VCaP (cell line): ENCODE results near the gene CRBN.

ENCODE experiments used
- H3K27ac ChIP-seq: fragments of 450-650 bp; 2 replicates; pipeline ENCODE4 v1.5.1; 2017
- TF ChIP-seq, protein P1 (sequence below): fragments of 450-650 bp; conservative IDR thresholded peaks from 2 replicates; pipeline ENCODE4 v1.5.1; 2017; ENCODE audit warnings: mild to moderate bottlenecking, moderate library complexity

Gene CRBN

GRCh38 chr3:3189961-3190360 is 10.5 kb upstream of the CRBN start:
- TF ChIP-seq, protein P1, sequence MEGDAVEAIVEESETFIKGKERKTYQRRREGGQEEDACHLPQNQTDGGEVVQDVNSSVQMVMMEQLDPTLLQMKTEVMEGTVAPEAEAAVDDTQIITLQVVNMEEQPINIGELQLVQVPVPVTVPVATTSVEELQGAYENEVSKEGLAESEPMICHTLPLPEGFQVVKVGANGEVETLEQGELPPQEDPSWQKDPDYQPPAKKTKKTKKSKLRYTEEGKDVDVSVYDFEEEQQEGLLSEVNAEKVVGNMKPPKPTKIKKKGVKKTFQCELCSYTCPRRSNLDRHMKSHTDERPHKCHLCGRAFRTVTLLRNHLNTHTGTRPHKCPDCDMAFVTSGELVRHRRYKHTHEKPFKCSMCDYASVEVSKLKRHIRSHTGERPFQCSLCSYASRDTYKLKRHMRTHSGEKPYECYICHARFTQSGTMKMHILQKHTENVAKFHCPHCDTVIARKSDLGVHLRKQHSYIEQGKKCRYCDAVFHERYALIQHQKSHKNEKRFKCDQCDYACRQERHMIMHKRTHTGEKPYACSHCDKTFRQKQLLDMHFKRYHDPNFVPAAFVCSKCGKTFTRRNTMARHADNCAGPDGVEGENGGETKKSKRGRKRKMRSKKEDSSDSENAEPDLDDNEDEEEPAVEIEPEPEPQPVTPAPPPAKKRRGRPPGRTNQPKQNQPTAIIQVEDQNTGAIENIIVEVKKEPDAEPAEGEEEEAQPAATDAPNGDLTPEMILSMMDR: no peak
- no peak overlapping the region for H3K27ac ChIP-seq

DNA sequence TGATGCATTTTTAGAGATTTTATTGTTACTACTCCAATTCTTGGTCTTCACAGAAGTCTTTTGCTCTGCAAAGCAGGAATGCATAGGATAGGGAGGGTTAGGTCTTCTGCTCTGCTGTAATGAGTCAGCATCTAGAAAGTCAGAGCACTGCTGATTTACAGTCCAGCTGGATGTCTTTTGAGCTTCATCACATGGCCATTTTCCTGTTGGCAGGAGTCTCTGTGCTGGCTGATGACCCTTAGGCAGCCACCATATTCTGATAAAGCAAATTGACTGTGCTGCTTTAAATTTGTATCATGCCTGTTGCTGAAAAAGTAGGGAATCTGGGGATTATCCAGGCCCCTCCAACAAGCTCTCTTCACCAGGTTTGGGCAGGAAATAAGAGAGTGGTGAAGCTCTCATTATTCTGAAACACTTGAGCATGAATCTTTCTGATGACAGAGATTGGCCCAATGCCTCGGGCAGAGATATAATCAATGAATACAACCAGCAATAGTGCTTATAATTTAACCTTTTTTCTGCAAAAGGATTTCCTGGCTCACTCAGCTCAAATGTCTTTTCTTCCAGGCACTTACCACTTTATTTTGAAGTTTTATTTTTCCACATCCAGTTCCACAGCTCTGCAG is 9.7 kb upstream of the CRBN start:
- TF ChIP-seq, protein P1: no peak
- H3K27ac ChIP-seq: no peak overlapping the region

DNA sequence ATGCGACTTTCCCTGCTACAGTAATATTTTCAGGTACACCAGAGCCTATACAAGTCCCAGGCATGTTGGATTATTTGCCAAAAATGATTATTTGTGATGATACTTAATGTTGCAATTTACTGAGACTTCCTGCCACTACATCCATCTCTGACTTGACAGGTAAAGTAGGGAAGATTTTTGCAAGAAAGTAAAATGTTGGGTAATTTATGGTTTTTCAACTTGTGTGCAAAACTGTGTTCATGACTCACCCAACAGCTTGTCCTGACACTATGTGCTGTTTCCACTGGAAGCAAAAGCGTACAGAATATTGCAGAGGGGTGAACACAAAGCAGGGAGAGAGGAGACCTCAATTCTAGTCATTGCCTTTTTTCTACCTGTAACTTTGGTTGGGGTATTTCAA is 5.4 kb upstream of the CRBN start:
- TF ChIP-seq, protein P1: no peak
- no peak overlapping the region for H3K27ac ChIP-seq

DNA sequence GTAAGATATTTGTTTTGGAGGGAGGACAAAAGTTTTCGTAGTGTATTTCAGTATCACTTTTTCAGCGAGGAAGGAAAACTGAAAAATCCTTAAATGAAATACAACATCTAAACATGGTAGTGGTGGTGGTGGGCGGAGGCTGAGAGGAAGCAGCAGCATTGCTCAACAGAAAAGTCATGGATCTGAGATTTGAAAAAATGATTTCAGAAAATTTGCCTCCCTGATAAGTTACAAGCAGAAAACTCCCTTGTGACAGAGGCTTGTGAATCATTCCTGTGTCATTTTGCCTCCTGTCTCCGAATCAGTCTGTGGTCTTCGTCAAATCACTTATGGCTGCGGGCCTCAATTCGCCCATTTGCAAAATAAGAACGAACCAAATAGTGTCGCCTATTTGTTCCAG is 965 bp upstream of the CRBN start:
- TF ChIP-seq, protein P1: no peak
- no peak overlapping the region; the same call in 1 of the 2 replicates for H3K27ac ChIP-seq

DNA sequence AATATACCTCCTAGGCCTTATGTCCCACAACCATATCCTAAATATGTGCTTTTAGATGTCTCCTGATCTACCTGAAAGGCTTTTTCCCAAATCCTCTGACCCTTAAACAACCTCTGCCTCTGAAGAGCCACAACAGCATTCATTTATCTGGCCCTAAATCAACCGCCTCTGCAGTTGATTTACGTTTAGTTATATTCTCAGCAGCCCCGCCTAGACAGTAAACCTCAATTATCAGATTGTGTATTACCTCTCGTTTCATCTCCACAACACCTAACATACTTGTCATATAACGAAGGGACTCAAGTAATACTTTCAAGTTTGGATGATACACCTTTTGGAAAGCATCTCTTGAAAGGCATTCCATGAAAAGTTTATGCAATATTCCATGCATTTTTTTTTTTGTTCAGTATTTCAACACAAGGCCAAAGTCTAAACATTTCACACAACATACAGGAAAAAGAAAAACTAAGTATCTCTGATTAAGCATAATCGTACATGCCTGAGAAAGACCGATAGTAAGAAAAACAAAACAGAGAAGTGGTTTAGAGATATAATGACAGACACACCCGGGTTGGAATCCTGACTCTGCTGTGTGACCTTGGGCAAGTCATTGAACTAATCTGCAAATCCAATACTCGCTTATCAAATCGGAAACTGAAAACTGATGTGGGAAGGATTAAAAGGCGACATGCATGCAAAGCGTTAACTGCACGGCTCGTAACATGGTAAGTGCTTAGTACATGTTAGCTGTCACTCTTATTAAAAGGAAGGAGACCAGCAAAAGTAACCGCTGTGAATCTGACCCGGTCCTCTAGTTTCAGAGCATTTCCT is 778 bp downstream of the CRBN start:
- TF ChIP-seq, protein P1: no peak
- peak overlapping the region; percentile 85 for H3K27ac ChIP-seq

- peak overlapping the region; percentile 85; the same call in 1 of the 2 replicates for H3K27ac ChIP-seq
- TF ChIP-seq, protein P1: no peak
These were observed 1.5 kb downstream of the CRBN start for GRCh38 chr3:3177861-3178497.

GRCh38 chr3:3172627-3173026 is 6.9 kb downstream of the CRBN start:
- TF ChIP-seq, protein P1: no peak
- no peak overlapping the region; the same call in none of the 2 replicates for H3K27ac ChIP-seq
